Hepatocyte (in vitro differentiated cells): Measurements from ENCODE around the gene MTURN. TPM values are rescaled to one million over a fixed set of nuclear protein-coding genes. Genes with fewer than 3 reads are reported as not detected.
A peak's percentile ranks its signal among the peaks of the same experiment; 100 is the strongest.

Source experiments
- DNase-seq: peaks from one replicate; pipeline ENCODE4 v3.0.0-alpha.2; 2016; ENCODE audit warnings: low spot score
- H2AFZ ChIP-seq: fragments of 200-600 bp; sonication (generic); 2 replicates; pipeline ENCODE4 v1.6.0; 2016; ENCODE audit warnings: antibody characterized with exemption, mild to moderate bottlenecking
- H3K27ac ChIP-seq: fragments of 200-600 bp; sonication (generic); 2 replicates; pipeline ENCODE4 v1.5.1; 2016; ENCODE audit warnings: mild to moderate bottlenecking
- H3K27me3 ChIP-seq: fragments of 200-600 bp; sonication (generic); 2 replicates; pipeline ENCODE4 v1.6.1; 2016
- H3K36me3 ChIP-seq: fragments of 200-600 bp; sonication (generic); replicated peaks from 2 replicates; pipeline ENCODE4 v1.5.1; 2016; ENCODE audit warnings: low read depth; ENCODE audit not compliant: insufficient read depth
- H3K4me1 ChIP-seq: fragments of 200-600 bp; sonication (generic); 2 replicates; pipeline ENCODE4 v1.5.1; 2016; ENCODE audit warnings: mild to moderate bottlenecking, moderate library complexity; ENCODE audit not compliant: insufficient read depth
- H3K4me2 ChIP-seq: fragments of 200-600 bp; sonication (generic); 2 replicates; pipeline ENCODE4 v1.6.0; 2016
- H3K4me3 ChIP-seq: fragments of 200-600 bp; sonication (generic); 2 replicates; pipeline ENCODE4 v1.5.1; 2016; ENCODE audit warnings: mild to moderate bottlenecking
- H3K79me2 ChIP-seq: fragments of 200-600 bp; sonication (generic); 2 replicates; pipeline ENCODE4 v1.6.0; 2017; ENCODE audit warnings: mild to moderate bottlenecking
- H3K9me2 ChIP-seq: fragments of 200-600 bp; sonication (generic); replicated peaks from 2 replicates; pipeline ENCODE4 v1.6.0; 2017; ENCODE audit warnings: mild to moderate bottlenecking; ENCODE audit not compliant: insufficient read depth
- H3K9me3 ChIP-seq: fragments of 200-600 bp; sonication (generic); 2 replicates; pipeline ENCODE4 v1.5.1; 2016; ENCODE audit warnings: low read depth, mild to moderate bottlenecking
- H4K20me1 ChIP-seq: fragments of 200-600 bp; sonication (generic); 2 replicates; pipeline ENCODE4 v1.6.0; 2016; ENCODE audit warnings: mild to moderate bottlenecking; ENCODE audit not compliant: insufficient read depth, poor library complexity, severe bottlenecking
- EZH2 ChIP-seq: fragments of 200-600 bp; sonication (generic); IDR thresholded peaks from 2 replicates; pipeline ENCODE4 v1.6.1; 2016; ENCODE audit warnings: antibody characterized with exemption, mild to moderate bottlenecking, borderline replicate concordance
- EZH2phosphoT487 ChIP-seq: fragments of 200-600 bp; sonication (generic); IDR thresholded peaks from one replicate; pipeline ENCODE4 v1.6.1; 2018; ENCODE audit warnings: antibody characterized with exemption, mild to moderate bottlenecking, low read depth, moderate library complexity; ENCODE audit not compliant: unreplicated experiment, severe bottlenecking
- WGBS: methylation state at CpG from one replicate; pipeline ENCODE4 v1.1.6; 2016; ENCODE audit warnings: low lambda C conversion rate; ENCODE audit errors: missing lambda C conversion rate; 5-methylcytosine and 5-hydroxymethylcytosine counted together
- polyA plus RNA-seq: library from polyadenylated mRNA; unstranded; fragments of >200 nt; fragmentation: Nextera tagmentation; extraction: Ambion mirVana; gene quantifications from 2 replicates; pipeline ENCODE4 v1.2.1, GENCODE V29; 2016
- total RNA-seq: library from RNA; depleted of rRNA; stranded (reverse); fragments of >200 nt; gene quantifications from 2 replicates; pipeline ENCODE4 v1.2.3, GENCODE V29; 2014
- TF ChIP-seq, protein P1 (sequence below): fragments of 200-600 bp; sonication (generic); IDR thresholded peaks from 2 replicates; pipeline ENCODE4 v1.5.1; 2016; ENCODE audit warnings: antibody characterized with exemption, mild to moderate bottlenecking; ENCODE audit not compliant: poor library complexity

MTURN gene
- total and polyA plus RNA-seq, 2 experiments from 2014 or later: 4.5 to 14.5 TPM

DNA sequence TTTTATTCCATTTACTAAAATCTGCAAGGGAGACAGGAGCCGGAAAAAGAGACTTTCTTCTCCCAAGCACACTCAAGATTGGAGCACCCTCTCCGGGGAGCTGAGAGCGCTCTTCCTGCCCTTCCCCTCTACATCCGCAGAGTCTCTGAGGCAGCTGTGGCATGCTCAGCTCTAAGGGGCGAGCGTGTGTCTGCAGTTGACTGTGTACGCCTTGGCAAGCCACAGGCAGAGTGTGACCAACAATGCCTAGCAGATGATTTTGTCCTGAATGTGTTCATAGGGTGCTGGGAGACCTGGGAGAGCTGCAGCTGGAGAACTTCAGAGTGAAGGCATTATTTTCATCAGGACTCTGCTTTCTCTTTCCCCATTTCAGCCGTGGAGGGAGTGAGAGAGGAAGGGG is 20.7 kb downstream of the MTURN start:
- WGBS: 92% methylated on average over 8 of the region's 8 CpGs
- Histone ChIP-seq H3K27me3 (no peaks in the 10 kb centered on the region), H3K79me2 (no peaks in the 10 kb centered on the region), H3K9me3 (no peaks in the 10 kb centered on the region), H3K4me3 (no peak overlapping the region), H3K4me2 (no peak overlapping the region), H3K9me2 (no peaks in the 10 kb centered on the region), H3K27ac (no peak overlapping the region), H2AFZ (no peak overlapping the region), H4K20me1 (no peaks in the 10 kb centered on the region), H3K4me1 (no peaks in the 10 kb centered on the region), H3K36me3 (no peaks in the 10 kb centered on the region)
- TF ChIP-seq, protein P1, sequence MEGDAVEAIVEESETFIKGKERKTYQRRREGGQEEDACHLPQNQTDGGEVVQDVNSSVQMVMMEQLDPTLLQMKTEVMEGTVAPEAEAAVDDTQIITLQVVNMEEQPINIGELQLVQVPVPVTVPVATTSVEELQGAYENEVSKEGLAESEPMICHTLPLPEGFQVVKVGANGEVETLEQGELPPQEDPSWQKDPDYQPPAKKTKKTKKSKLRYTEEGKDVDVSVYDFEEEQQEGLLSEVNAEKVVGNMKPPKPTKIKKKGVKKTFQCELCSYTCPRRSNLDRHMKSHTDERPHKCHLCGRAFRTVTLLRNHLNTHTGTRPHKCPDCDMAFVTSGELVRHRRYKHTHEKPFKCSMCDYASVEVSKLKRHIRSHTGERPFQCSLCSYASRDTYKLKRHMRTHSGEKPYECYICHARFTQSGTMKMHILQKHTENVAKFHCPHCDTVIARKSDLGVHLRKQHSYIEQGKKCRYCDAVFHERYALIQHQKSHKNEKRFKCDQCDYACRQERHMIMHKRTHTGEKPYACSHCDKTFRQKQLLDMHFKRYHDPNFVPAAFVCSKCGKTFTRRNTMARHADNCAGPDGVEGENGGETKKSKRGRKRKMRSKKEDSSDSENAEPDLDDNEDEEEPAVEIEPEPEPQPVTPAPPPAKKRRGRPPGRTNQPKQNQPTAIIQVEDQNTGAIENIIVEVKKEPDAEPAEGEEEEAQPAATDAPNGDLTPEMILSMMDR: no peak
- TF ChIP-seq EZH2 (no peak), EZH2phosphoT487 (no peak)
- DNase-seq: no peak

- H3K4me2 ChIP-seq: no peak overlapping the region
- TF ChIP-seq EZH2phosphoT487 (no peak), EZH2 (no peak)
- TF ChIP-seq, protein P1: no peak
- DNase-seq: no peak
- no peaks in the 10 kb centered on the region for H3K36me3 ChIP-seq
- 82% methylated on average over 9 of the region's 9 CpGs for WGBS
- no peak overlapping the region for H3K4me3 ChIP-seq
- H3K79me2 ChIP-seq: no peaks in the 10 kb centered on the region
- no peak overlapping the region for H3K27ac ChIP-seq
- H3K4me1 ChIP-seq: no peaks in the 10 kb centered on the region
- H3K9me3 ChIP-seq: no peaks in the 10 kb centered on the region
- no peaks in the 10 kb centered on the region for H4K20me1 ChIP-seq
- H2AFZ ChIP-seq: no peak overlapping the region
- H3K27me3 ChIP-seq: no peaks in the 10 kb centered on the region
- H3K9me2 ChIP-seq: no peaks in the 10 kb centered on the region
Measured at GRCh38 chr7:30157204-30157603, 22.4 kb downstream of the MTURN start.

DNA sequence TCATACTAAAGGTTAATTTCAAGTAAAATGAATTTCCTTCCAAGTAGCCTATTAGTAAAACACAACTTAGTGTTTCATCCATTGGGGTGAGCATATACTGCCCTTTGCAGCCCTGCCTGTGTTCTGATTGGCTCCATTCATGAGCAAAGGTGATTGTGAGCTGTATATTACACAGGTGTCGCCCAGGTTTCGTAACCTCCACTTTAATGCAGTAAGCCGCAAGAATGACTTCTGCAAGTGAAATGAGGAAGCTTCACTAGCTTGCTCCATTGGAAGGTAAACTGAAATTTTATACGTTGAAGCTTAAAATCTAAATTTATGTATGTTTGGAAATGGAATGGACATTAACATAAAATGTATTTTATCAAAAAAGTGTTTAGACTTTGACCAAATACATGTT is 24.4 kb downstream of the MTURN start:
- Histone ChIP-seq H4K20me1 (no peaks in the 10 kb centered on the region), H3K27ac (no peak overlapping the region), H3K4me3 (no peak overlapping the region), H3K4me2 (no peak overlapping the region), H2AFZ (no peak overlapping the region), H3K4me1 (peaks cover 6% of the 10 kb centered on the region), H3K79me2 (no peaks in the 10 kb centered on the region), H3K9me2 (no peaks in the 10 kb centered on the region), H3K9me3 (no peaks in the 10 kb centered on the region), H3K27me3 (no peaks in the 10 kb centered on the region), H3K36me3 (no peaks in the 10 kb centered on the region)
- DNase-seq: no peak
- WGBS: 92% methylated on average over 4 of the region's 4 CpGs
- TF ChIP-seq EZH2 (no peak), EZH2phosphoT487 (no peak)
- TF ChIP-seq, protein P1: no peak

DNA sequence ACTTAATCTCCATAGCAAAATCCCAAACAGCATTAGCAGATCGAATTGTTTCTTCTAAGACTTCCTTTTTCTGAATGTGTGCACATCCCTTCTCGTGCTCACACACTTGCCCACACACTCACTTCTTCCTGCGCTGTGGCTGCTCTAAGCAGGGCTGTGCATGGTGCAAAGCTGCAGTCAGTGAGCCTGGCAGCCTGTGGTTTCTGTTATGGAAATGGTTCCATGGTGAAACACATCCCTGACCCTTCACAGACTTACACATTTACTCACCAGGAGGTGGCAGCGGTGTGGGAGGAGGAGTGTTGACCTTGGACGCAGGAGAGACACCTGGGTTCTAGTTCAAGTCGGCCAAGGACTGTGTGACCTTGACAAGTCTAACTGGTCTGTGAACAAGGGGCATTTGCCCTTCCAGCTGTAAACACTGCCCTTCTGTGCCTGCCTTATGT is 24.9 kb downstream of the MTURN start:
- no peaks in the 10 kb centered on the region for H3K9me3 ChIP-seq
- peak; percentile 30 for DNase-seq
- no peaks in the 10 kb centered on the region for H3K36me3 ChIP-seq
- no peaks in the 10 kb centered on the region for H3K27me3 ChIP-seq
- TF ChIP-seq EZH2phosphoT487: no peak
- TF ChIP-seq, protein P1: no peak
- no peak for TF ChIP-seq EZH2
- H3K4me3 ChIP-seq: no peak overlapping the region
- H3K79me2 ChIP-seq: no peaks in the 10 kb centered on the region
- no peak overlapping the region for H3K27ac ChIP-seq
- H4K20me1 ChIP-seq: no peaks in the 10 kb centered on the region
- no peaks in the 10 kb centered on the region for H3K9me2 ChIP-seq
- H2AFZ ChIP-seq: no peak overlapping the region
- H3K4me2 ChIP-seq: no peak overlapping the region
- 64% methylated on average over 6 of the region's 6 CpGs for WGBS
- peaks cover 6% of the 10 kb centered on the region for H3K4me1 ChIP-seq
